Fibroblast of lung (primary cell): ENCODE measurements around the gene TENT5C. TPM values are rescaled to one million over a fixed set of nuclear protein-coding genes. Genes with fewer than 3 reads are reported as not detected.

Source experiments
- DNase-seq, 2 donors: peaks; one replicate each; pipeline versions ENCODE4 v3.0.0 to v3.0.0-alpha.2; 2010; ENCODE audit warnings: low read depth in 2 of 2
- H2AFZ ChIP-seq: 2 replicates; pipeline ENCODE4 v1.5.1; 2012; ENCODE audit warnings: low read length, control low read depth, inconsistent platforms
- H3K27ac ChIP-seq: 2 replicates; pipeline ENCODE4 v1.5.1; 2011; ENCODE audit warnings: low read length, control low read depth; ENCODE audit not compliant: insufficient read depth
- H3K27me3 ChIP-seq: 2 replicates; pipeline ENCODE4 v1.5.1; 2011; ENCODE audit warnings: mild to moderate bottlenecking, low read length; ENCODE audit not compliant: control insufficient read depth, insufficient read depth
- H3K36me3 ChIP-seq: 2 replicates; pipeline ENCODE4 v1.5.1; 2011; ENCODE audit warnings: low read length; ENCODE audit not compliant: control insufficient read depth, insufficient read depth
- H3K4me1 ChIP-seq: 2 replicates; pipeline ENCODE4 v1.5.1; 2011; ENCODE audit warnings: low read length; ENCODE audit not compliant: control insufficient read depth, insufficient read depth; ENCODE audit errors: extremely low read depth
- H3K4me2 ChIP-seq: 2 replicates; pipeline ENCODE4 v1.5.1; 2011; ENCODE audit warnings: low read length, control low read depth; ENCODE audit not compliant: insufficient read depth; ENCODE audit errors: extremely low read depth
- H3K4me3 ChIP-seq, 4 experiments: fragments of 200-600 bp in 1 of 4; sonication (generic) in 1 of 4; replicated peaks in 1 of 4; 2 replicates each; pipeline ENCODE4 v1.5.1; 2011 to 2016; ENCODE audit warnings: low read length in 4 of 4, low read depth in 3 of 4, mild to moderate bottlenecking in 3 of 4, control low read depth in 2 of 4, inconsistent platforms in 1 of 4, mixed read lengths in 1 of 4; ENCODE audit not compliant: insufficient read depth in 1 of 4; ENCODE audit errors: control extremely low read depth in 1 of 4
- H3K79me2 ChIP-seq: 2 replicates; pipeline ENCODE4 v1.5.1; 2012; ENCODE audit warnings: mild to moderate bottlenecking, low read length, inconsistent platforms; ENCODE audit not compliant: control insufficient read depth, insufficient read depth
- H3K9ac ChIP-seq: 2 replicates; pipeline ENCODE4 v1.5.1; 2011; ENCODE audit warnings: mild to moderate bottlenecking, low read length, control low read depth; ENCODE audit not compliant: insufficient read depth
- H3K9me3 ChIP-seq: 2 replicates; pipeline ENCODE4 v1.5.1; 2012; ENCODE audit warnings: low read depth, low read length; ENCODE audit not compliant: control insufficient read depth, insufficient read depth
- H4K20me1 ChIP-seq: 2 replicates; pipeline ENCODE4 v1.5.1; 2011; ENCODE audit warnings: low read length; ENCODE audit not compliant: control insufficient read depth, insufficient read depth; ENCODE audit errors: extremely low read depth
- CTCF ChIP-seq, 2 donors: IDR thresholded peaks in 1 of 2; conservative IDR thresholded peaks in 1 of 2; 1 replicate in 1 of 2; 2 replicates in 1 of 2; pipeline ENCODE4 v1.5.1; 2011 to 2012; ENCODE audit warnings: low read length in 2 of 2, control low read depth in 1 of 2, inconsistent platforms in 1 of 2, low read depth in 1 of 2, mild to moderate bottlenecking in 1 of 2
- EZH2 ChIP-seq: IDR thresholded peaks from 2 replicates; pipeline ENCODE4 v1.5.1; 2012; ENCODE audit warnings: low read length, control low read depth, mild to moderate bottlenecking; ENCODE audit errors: missing control alignments
- polyA plus RNA-seq, 2 donors: library from polyadenylated mRNA; depleted of rRNA in 1 of 2; stranded (reverse) in 1 of 2; unstranded in 1 of 2; fragments of >200 nt; gene quantifications; 2 replicates each; pipeline ENCODE4 v1.2.1, GENCODE V29; 2011 to 2012; ENCODE audit warnings: missing spikeins in 1 of 2
- total RNA-seq: library from RNA; depleted of rRNA; stranded (reverse); fragments of >200 nt; gene quantifications from 2 replicates; pipeline ENCODE4 v1.2.1, GENCODE V29; 2014

TENT5C gene
- total and polyA plus RNA-seq, 2 donors (not counting 1 experiment from before 2014, with no cell fraction given), result 4.2 to 8.1 TPM

- Histone ChIP-seq H3K27me3 (no peaks in the 10 kb centered on the region), H4K20me1 (no peaks in the 10 kb centered on the region), H3K79me2 (no peaks in the 10 kb centered on the region), H3K9me3 (no peaks in the 10 kb centered on the region), H3K9ac (no peak overlapping the region), H3K36me3 (no peaks in the 10 kb centered on the region), H3K27ac (no peak overlapping the region), H3K4me3 (no peak overlapping the region), H2AFZ (no peak overlapping the region), H3K4me2 (no peak overlapping the region), H3K4me1 (peaks cover 5% of the 10 kb centered on the region)
- TF ChIP-seq CTCF (conservative IDR thresholded peaks at IDR 0.05 in 1 of 2, IDR thresholded peaks at IDR 0.05 in 1 of 2; ENCODE audit: low read depth in 1 of 2, low read length in 2 of 2) (no peak), EZH2 (no peak)
- DNase-seq, result no peak
Observed at GRCh38 chr1:117669572-117669971, 63.7 kb downstream of the TENT5C start.

- TF ChIP-seq CTCF (conservative IDR thresholded peaks at IDR 0.05 in 1 of 2, IDR thresholded peaks at IDR 0.05 in 1 of 2; ENCODE audit: low read depth in 1 of 2, low read length in 2 of 2), result no peak
- no peak overlapping the region for H3K4me3 ChIP-seq
- H3K27ac ChIP-seq, result no peak overlapping the region
- no peaks in the 10 kb centered on the region for H3K9me3 ChIP-seq
- no peaks in the 10 kb centered on the region for H4K20me1 ChIP-seq
- no peak for DNase-seq
- no peak overlapping the region for H3K4me2 ChIP-seq
- no peaks in the 10 kb centered on the region for H3K27me3 ChIP-seq
- no peaks in the 10 kb centered on the region for H3K36me3 ChIP-seq
- peaks cover 5% of the 10 kb centered on the region for H3K4me1 ChIP-seq
- no peaks in the 10 kb centered on the region for H3K79me2 ChIP-seq
- H2AFZ ChIP-seq, result no peak overlapping the region
- H3K9ac ChIP-seq, result no peak overlapping the region
Observed at GRCh38 chr1:117670976-117671780, 65.3 kb downstream of the TENT5C start.

GRCh38 chr1:117671781-117672501, 66.1 kb downstream of the TENT5C start:
- Histone ChIP-seq H3K9ac (no peak overlapping the region), H3K4me1 (peaks cover 5% of the 10 kb centered on the region), H4K20me1 (no peaks in the 10 kb centered on the region), H3K27me3 (no peaks in the 10 kb centered on the region), H3K36me3 (no peaks in the 10 kb centered on the region), H2AFZ (no peak overlapping the region), H3K4me2 (no peak overlapping the region), H3K4me3 (no peak overlapping the region), H3K27ac (no peak overlapping the region), H3K79me2 (no peaks in the 10 kb centered on the region), H3K9me3 (no peaks in the 10 kb centered on the region)
- DNase-seq, result no peak
- peak; percentile 19 to 30 for TF ChIP-seq CTCF (conservative IDR thresholded peaks at IDR 0.05 in 1 of 2, IDR thresholded peaks at IDR 0.05 in 1 of 2; ENCODE audit: low read depth in 1 of 2, low read length in 2 of 2)
- no peak for TF ChIP-seq EZH2
